ENCODE measurements around the gene AKT1S1.

Gene AKT1S1

DNA sequence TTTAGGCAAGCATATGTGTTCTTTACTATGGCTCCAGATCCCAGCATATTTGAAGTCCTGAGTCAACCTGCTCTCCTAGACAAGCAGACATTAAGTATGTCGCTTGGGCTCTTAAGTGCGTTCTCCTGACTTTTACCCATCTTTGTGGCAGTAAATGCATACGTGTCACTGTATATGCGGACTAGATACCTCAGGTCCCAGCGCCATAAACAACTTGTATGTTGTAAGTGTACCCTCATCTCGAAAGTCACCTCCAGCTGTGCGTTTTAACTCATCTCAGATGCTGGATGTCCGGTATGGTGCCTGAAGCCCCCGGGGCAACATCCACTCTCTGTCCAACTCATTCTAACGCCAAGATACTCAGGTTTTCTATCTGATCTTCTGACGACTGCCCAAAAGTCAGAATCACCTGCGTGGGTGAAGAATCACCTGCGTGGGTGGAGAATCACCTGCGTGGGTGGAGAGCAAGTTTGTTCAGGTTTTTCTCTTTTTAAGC is 24.5 kb downstream of the AKT1S1 start:
- DNase-seq, result no peak

DNA sequence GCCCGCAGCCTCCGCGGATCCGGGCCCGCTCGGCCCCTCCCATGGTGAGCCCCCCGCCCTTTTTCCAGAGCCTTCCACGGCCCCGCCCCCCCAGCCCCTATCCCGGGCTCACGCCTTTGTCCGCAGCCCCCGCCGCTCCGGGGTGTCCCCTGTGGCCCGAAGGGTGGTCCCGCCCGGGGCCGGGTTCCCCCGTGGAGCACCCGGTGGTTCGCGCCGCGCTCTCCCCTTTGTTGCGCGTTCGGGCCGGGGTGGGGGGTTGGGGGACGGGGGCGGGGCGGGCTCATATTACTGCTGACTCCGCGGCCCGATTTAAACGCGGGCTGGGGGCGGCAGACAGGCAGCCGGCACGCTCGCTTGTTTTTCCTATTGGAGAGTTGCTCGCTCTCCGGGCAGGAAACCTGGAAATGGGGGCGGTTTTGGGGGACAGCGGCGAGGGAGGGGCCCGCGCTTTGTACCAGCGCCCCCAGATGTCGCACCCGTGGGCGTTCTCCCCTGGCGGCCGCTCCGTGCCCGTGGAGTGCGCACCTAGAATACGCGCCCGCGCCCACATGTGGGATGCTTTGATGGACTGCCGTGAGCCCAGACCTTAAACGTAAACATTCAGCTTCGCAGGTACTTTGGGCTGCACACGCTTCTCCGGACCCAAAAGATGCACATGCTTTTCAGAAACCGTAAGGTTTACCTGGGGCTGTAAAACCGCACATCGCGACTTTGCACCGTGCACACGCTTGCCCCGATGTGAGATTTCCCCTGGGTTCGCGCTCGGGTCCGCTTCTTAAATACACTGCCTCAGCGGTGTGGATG is 25.5 kb downstream of the AKT1S1 start:
- peak in 1 of 5 experiments; percentile 23 for DNase-seq

GRCh38 chr19:49850487-49851342 is 26.4 kb downstream of the AKT1S1 start, which contains the start of gene PTOV1:
PTOV1 (plus strand) TSS chr19:49851159.
- peak; percentile 80 to 94 (median 82) for DNase-seq

DNA sequence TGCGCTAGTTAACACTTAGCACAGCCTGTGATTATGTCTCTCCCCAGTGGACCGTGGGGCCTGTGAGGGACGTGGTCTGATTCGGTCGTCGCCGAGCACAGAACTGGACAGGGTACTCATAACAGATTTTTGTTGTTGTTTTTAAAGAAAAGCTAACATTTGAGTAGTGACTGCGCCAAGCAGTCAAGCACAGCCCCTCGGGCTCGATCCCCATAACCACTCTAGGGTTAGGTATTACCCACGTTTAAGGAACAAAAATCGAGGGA is 27.0 kb downstream of the AKT1S1 start:
- no peak for DNase-seq

DNA sequence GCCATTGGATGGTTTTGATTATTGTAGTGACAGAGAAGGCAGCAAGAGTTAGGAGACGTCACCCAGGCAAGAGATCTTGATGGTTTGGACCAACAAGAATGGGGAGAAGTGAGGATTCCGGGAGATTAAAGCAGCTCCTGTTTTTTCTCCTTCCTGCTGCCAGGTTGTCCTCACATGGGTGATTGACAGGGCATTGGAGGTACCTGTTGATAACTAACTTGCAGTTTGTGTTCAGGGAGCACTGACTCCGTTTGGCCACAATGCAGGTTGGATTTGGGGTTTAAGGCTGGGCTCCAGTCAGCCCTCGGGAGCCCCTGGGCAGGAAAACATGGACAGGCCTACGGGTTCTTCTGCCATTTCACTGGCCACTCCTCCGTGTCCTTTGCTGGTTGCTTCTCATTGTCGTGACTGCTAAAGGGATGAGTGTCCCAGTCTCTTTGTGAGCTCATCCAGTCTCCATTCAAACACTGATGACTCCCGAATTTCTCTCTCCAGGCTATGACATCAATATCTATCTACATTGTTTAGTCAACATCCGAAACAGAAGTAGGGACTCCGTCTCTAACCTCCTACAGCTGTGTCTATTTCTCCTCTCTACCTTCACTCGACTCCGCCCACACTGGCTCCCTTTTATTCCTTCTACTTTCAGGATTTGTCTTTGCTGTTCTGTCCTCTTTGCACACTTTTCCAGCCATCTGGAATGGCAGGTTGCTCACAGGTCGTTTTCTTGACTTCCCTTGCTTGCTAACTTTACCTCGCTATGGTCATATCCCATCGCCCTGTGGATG is 27.5 kb downstream of the AKT1S1 start:
- DNase-seq, result no peak

GRCh38 chr19:49848938-49849337 is 28.2 kb downstream of the AKT1S1 start:
- DNase-seq, result peak in 1 of 5 experiments; percentile 40

GRCh38 chr19:49847731-49848696 is 29.1 kb downstream of the AKT1S1 start:
- DNase-seq, result peak in 1 of 5 experiments; percentile 71

DNA sequence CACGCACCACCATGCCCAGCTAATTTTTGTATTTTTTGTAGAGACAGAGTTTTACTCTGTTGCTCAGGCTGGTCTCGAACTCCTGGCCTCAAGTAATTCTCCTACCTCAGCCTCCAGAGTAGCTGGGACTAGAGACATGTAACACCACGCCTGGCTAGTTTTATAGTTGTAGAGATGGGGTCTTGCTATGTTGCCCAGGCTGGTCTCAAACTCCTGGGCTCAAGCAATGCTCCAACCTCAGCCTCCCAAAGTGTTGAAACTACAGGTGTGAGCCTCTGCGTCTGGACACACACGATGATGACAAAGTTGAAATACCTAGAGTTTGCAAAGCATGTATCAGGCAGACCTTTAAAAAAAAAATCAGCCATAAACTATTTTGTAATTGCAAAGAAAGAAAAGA is 30.7 kb downstream of the AKT1S1 start:
- no peak for DNase-seq

- DNase-seq, result no peak
Measured at GRCh38 chr19:49845414-49845813, 31.7 kb downstream of the AKT1S1 start.

DNA sequence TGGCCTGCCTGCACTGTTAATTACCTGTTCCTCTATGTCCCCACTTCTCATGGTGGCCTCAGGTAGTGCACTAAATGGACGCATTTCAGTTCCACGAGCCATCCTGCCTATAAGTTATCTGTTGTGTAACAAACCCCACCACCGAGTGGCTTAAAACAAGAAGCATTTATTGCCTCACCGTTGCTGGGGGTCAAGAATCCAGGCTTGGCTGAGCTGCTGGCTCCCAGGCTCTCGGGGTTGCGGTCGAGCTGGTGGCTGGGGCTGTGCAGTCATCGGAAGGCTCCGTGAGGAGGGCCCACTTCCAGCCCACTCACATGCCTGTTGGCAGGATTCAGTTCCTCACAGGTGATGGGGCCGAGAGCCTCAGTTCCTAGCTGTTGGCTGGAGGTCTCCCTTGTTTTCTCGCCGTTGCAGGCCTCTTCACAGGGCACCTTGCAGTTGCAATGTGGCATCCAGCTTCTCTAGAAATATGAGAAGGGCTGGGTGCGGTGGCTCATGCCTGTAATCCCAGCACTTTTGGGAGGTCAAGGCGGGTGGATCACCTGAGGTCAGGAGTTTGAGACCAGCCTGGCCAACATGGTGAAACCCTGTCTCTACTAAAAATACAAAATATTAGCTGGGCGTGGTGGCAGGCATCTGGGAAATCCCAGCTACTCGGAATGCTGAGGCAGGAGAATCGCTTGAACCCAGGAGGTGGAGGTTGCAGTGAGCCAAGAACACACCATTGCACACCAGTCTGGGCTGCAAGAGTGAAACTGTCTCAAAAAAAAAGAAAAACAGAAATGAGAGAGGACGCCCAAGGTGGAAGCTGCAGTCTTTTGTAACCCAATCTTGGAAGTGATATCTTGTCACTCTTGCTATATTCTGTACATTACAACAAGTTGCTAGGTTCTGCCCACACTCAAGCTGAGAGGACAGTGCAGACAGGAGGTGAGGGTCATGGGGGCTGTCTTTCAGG is 32.7 kb downstream of the AKT1S1 start:
- no peak for DNase-seq

DNA sequence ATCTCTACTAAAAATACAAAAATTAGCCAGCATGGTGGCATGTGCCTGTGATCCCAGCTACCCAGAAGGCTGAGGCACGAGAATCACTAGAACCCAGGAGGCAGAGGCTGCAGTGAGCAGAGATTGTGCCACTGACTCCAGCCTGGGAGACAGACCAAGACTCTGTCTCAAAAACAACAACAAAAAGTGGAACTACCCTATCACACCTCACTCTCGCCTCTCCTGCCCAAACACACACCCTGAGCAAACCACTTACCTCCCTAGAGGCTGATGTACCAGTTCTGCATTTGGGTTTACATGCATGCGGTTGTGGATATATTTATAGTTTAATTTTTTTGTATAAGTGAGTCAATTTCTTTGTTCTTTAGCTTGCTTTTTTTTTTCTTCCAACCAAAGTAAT is 33.9 kb downstream of the AKT1S1 start:
- DNase-seq, result no peak

GRCh38 chr19:49840736-49841249 is 36.4 kb downstream of the AKT1S1 start:
- DNase-seq, result no peak

GRCh38 chr19:49840321-49840720 is 36.8 kb downstream of the AKT1S1 start:
- no peak for DNase-seq

GRCh38 chr19:49839713-49840112 is 37.4 kb downstream of the AKT1S1 start:
- DNase-seq, result no peak

GRCh38 chr19:49838885-49839588 is 38.1 kb downstream of the AKT1S1 start:
- DNase-seq, result no peak

DNA sequence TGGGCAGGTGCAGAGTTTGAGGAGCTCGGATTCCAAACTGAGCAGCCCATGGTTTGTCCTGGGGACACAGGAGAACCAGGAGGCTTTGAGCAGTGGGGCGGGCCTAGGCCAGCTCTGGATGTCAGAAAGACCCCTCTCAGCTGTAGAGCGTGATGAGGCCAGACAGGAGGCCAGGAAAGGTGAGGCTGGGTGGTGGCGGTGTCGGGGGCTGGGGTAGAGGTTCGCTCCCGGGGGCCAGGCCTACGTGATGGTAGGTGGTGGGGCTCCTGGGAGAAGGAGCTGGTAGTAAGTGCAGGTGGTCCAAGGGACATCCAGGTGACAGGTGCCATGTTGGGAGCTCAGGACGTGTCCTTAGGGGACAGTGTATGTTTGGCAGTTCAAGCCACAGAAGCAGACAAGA is 39.7 kb downstream of the AKT1S1 start:
- no peak for DNase-seq

DNA sequence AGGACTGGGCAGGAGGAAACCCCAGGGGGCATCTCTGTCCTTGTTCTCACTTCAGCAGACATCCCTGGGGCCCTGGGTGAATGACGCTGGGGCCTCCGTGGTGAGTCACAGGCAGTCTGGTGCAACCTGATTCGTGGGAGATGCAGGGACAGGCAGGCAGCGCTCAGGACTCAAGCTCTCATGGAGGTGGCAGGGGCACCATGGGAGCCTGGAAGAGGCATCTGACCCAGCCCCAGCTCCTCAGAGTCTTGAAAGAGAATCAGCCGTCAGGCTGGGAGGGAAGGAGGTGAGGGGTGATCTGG is 40.2 kb downstream of the AKT1S1 start:
- DNase-seq, result no peak

GRCh38 chr19:49836176-49837008 is 40.8 kb downstream of the AKT1S1 start:
- DNase-seq, result no peak

GRCh38 chr19:49835562-49835961 is 41.6 kb downstream of the AKT1S1 start:
- no peak for DNase-seq

Data from T-helper 2 cell (primary cell).